B cell (primary cell): ENCODE data around the gene STARD9. TPM values are rescaled to one million over a fixed set of nuclear protein-coding genes. Genes with fewer than 3 reads are reported as not detected.

ENCODE experiments used
- ATAC-seq: fragments of 200-7000 bp; cut with Tn5 transposase; one replicate; pipeline ENCODE4 v1.10.0; 2021; ENCODE audit warnings: low read depth, mild to moderate bottlenecking, moderate number of reproducible peaks, moderate library complexity
- CTCF ChIA-PET: fragments of 350-600 bp; sonication (Branson Sonifier 250); formaldehyde crosslinking; loops from one replicate; lab custom pipeline; 2021; ENCODE audit warnings: antibody characterized with exemption, inconsistent platforms; lab: Charles Lee
- POLR2A ChIA-PET: fragments of 350-600 bp; sonication (Branson Sonifier 250); formaldehyde crosslinking; loops from one replicate; lab custom pipeline; 2021; ENCODE audit warnings: antibody characterized with exemption; lab: Charles Lee
- DNase-seq: peaks from one replicate; pipeline ENCODE4 v3.0.0; 2013
- H2AFZ ChIP-seq: 2 replicates; pipeline ENCODE4 v1.6.1; 2012; ENCODE audit warnings: mild to moderate bottlenecking, low read depth, low read length; ENCODE audit not compliant: insufficient read depth, poor library complexity, severe bottlenecking
- H3K27ac ChIP-seq, 2 donors: 1 replicate in 1 of 2; 2 replicates in 1 of 2; pipeline ENCODE4 v1.5.1; 2012 to 2013; ENCODE audit warnings: low read length in 2 of 2, mild to moderate bottlenecking in 2 of 2, moderate library complexity in 1 of 2
- H3K27me3 ChIP-seq, 4 experiments: fragments of 200-600 bp in 1 of 4; sonication (generic) in 1 of 4; replicated peaks in 1 of 4; 1 replicate in 2 of 4; 2 replicates in 2 of 4; pipeline versions ENCODE4 v1.6.1 to v1.7.0; 2013 to 2016; ENCODE audit warnings: low read length in 3 of 4, mild to moderate bottlenecking in 2 of 4, mixed read lengths in 1 of 4, moderate library complexity in 1 of 4; ENCODE audit not compliant: insufficient read depth in 4 of 4, control insufficient read depth in 3 of 4; ENCODE audit errors: control extremely low read depth in 1 of 4
- H3K36me3 ChIP-seq, 2 experiments: replicated peaks in 1 of 2; 1 replicate in 1 of 2; 2 replicates in 1 of 2; pipeline versions ENCODE4 v1.6.1 to v1.7.1; 2013; ENCODE audit warnings: low read length in 1 of 2; ENCODE audit not compliant: insufficient read depth in 2 of 2, control insufficient read depth in 1 of 2; ENCODE audit errors: control extremely low read depth in 1 of 2, extremely low read depth in 1 of 2
- H3K4me1 ChIP-seq, 2 donors: fragments of 200-600 bp in 1 of 2; sonication (generic) in 1 of 2; 1 replicate in 1 of 2; 2 replicates in 1 of 2; pipeline versions ENCODE4 v1.5.1 to v1.6.1; 2013 to 2017; ENCODE audit warnings: low read length in 2 of 2; ENCODE audit not compliant: control insufficient read depth in 2 of 2, insufficient read depth in 2 of 2
- H3K4me2 ChIP-seq: replicated peaks from 2 replicates; pipeline ENCODE3; 2012; ENCODE audit warnings: mild to moderate bottlenecking, low read depth, low read length; ENCODE audit not compliant: poor library complexity, severe bottlenecking
- H3K4me3 ChIP-seq, 5 experiments: fragments of 200-600 bp in 1 of 5; sonication (generic) in 1 of 5; 1 replicate in 3 of 5; 2 replicates in 2 of 5; pipeline versions ENCODE4 v1.5.1 to v1.7.0; 2011 to 2016; ENCODE audit warnings: low read length in 4 of 5, mild to moderate bottlenecking in 4 of 5, low read depth in 2 of 5, control low read depth in 1 of 5, moderate library complexity in 1 of 5; ENCODE audit not compliant: insufficient read depth in 1 of 5; ENCODE audit errors: control extremely low read depth in 1 of 5, extremely low read depth in 1 of 5
- H3K79me2 ChIP-seq: fragments of 200-600 bp; sonication (generic); one replicate; pipeline ENCODE4 v1.6.0; 2016; ENCODE audit warnings: low read length; ENCODE audit not compliant: control insufficient read depth, insufficient read depth
- H3K9ac ChIP-seq: fragments of 200-600 bp; sonication (generic); 2 replicates; pipeline ENCODE4 v1.6.1; 2017; ENCODE audit warnings: mild to moderate bottlenecking, low read length, moderate library complexity
- H3K9me3 ChIP-seq, 3 donors: one replicate each; pipeline versions ENCODE4 v1.6.1 to v1.7.1; 2013; ENCODE audit warnings: low read length in 2 of 3; ENCODE audit not compliant: control insufficient read depth in 2 of 3, insufficient read depth in 1 of 3; ENCODE audit errors: control extremely low read depth in 1 of 3
- H4K20me1 ChIP-seq: 2 replicates; pipeline ENCODE4 v1.6.0; 2012; ENCODE audit warnings: mild to moderate bottlenecking, low read length; ENCODE audit not compliant: insufficient read depth, control insufficient read depth, poor library complexity, severe bottlenecking
- H3K27ac Mint-ChIP-seq: one replicate; pipeline ENCODE4 v1.8.0; 2021; ENCODE audit warnings: mixed read lengths
- H3K27me3 Mint-ChIP-seq: one replicate; pipeline ENCODE4 v1.8.0; 2021; ENCODE audit warnings: mixed read lengths
- H3K4me1 Mint-ChIP-seq: one replicate; pipeline ENCODE4 v1.8.0; 2021; ENCODE audit warnings: mixed read lengths
- H3K4me3 Mint-ChIP-seq: one replicate; pipeline ENCODE4 v1.8.0; 2021; ENCODE audit warnings: mixed read lengths
- H3K9me3 Mint-ChIP-seq: one replicate; pipeline ENCODE4 v1.8.0; 2022; ENCODE audit warnings: mixed read lengths; ENCODE audit not compliant: insufficient read depth
- EZH2 ChIP-seq: IDR thresholded peaks from 2 replicates; pipeline ENCODE4 v1.6.1; 2012; ENCODE audit warnings: borderline replicate concordance, low read depth, mild to moderate bottlenecking, moderate library complexity, low read length; ENCODE audit not compliant: insufficient read depth, poor library complexity, severe bottlenecking
- WGBS: methylation state at CpG from one replicate; pipeline ENCODE4 v1.1.5; 2013; ENCODE audit warnings: missing lambda C conversion rate; ENCODE audit not compliant: insufficient coverage; 5-methylcytosine and 5-hydroxymethylcytosine counted together
- intact Hi-C: fragments of 100-400 bp; cut with micrococcal nuclease; formaldehyde crosslinking; loops from one replicate; pipeline ENCODE4 v1.10.0; 2022
- polyA plus RNA-seq: library from polyadenylated mRNA; depleted of rRNA; stranded (reverse); fragments of >200 nt; gene quantifications from 2 replicates; pipeline ENCODE4 v1.2.3, GENCODE V29; 2012
- total RNA-seq, 2 donors: library from RNA; stranded (reverse); fragments of 120-200 nt in 1 of 2; gene quantifications; 1 replicate in 1 of 2; 2 replicates in 1 of 2; pipeline versions ENCODE4 v1.2.3 to v1.2.4, GENCODE V29; 2013 to 2022
- TF ChIP-seq, protein P1 (sequence below): fragments of 200-600 bp; IDR thresholded peaks from one replicate; pipeline ENCODE4 v1.8.0; 2022; ENCODE audit warnings: antibody characterized with exemption, mild to moderate bottlenecking

The STARD9 gene
- total and polyA plus RNA-seq, 2 donors (not counting 1 experiment from before 2014, with no cell fraction given), result 5.0 to 23.1 TPM

DNA sequence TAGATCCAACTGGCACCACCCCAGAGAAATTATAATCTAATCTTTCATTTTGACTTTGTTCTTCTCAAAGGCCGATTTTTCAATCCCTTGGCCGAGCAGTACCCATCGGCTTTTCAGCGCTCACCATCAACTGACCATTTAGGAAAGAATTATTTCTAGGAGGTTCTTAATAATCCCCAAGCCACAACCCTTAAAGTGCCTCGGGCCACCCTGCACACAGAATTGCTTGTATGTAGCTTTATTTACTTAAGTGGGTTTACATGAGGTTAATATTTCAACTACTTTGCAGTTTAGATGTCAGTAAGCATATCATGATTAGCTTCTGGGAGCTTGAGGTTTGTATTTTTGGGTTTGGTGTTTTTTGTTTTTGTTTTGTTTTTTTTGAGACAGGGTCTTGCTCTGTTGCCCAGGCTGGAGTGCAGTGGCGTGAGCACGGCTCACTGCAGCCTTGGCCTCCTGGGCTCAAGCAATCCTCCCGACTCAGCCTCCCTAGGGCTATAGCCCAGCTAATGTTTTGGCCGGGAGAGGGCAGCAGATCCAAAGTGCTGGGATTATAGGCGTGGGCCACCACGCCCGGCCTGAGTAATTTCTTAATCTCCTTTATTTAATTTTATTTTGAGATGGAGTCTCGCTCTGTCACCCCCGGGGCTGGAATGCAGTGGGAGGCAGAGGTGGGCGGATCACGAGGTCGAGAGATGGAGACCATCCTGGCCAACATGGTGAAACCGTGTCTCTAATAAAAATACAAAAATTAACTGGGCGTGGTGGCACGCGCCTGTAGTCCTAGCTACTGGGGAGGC lies 162.3 kb downstream of the STARD9 start:
- Histone ChIP-seq H3K4me2 (peak overlapping the region; percentile 87), H3K4me3 (peak overlapping the region; percentile 34 to 80 (median 66)), H3K9ac (peak overlapping the region; percentile 95), H2AFZ (peak overlapping the region; percentile 89), H3K36me3 (peaks cover 2 to 14% of the 10 kb centered on the region in 2 experiments), H3K9me3 (no peaks in the 10 kb centered on the region), H3K4me1 (peaks cover 9 to 18% of the 10 kb centered on the region in 2 donors), H3K27ac (peak overlapping the region; percentile 55 to 86), H3K79me2 (peaks cover 16% of the 10 kb centered on the region), H4K20me1 (no peaks in the 10 kb centered on the region), H3K27me3 (no peaks in the 10 kb centered on the region)
- Mint-ChIP-seq H3K27me3 (no peaks in the 10 kb centered on the region), H3K9me3 (no peaks in the 10 kb centered on the region), H3K4me1 (peaks cover 12% of the 10 kb centered on the region), H3K4me3 (peak overlapping the region; percentile 84), H3K27ac (peak overlapping the region; percentile 71)
- intact Hi-C loops, result loop anchor here (1.0 to 10.0 kb wide), 6 partner anchors 163 to 757 kb away; partner anchors contain the start of genes CCNDBP1, LCMT2, STARD9 and TP53BP1
- WGBS, result 97% methylated on average over 12 of the region's 21 CpGs
- DNase-seq (no peak), ATAC-seq (no peak)
- TF ChIP-seq, protein P1, sequence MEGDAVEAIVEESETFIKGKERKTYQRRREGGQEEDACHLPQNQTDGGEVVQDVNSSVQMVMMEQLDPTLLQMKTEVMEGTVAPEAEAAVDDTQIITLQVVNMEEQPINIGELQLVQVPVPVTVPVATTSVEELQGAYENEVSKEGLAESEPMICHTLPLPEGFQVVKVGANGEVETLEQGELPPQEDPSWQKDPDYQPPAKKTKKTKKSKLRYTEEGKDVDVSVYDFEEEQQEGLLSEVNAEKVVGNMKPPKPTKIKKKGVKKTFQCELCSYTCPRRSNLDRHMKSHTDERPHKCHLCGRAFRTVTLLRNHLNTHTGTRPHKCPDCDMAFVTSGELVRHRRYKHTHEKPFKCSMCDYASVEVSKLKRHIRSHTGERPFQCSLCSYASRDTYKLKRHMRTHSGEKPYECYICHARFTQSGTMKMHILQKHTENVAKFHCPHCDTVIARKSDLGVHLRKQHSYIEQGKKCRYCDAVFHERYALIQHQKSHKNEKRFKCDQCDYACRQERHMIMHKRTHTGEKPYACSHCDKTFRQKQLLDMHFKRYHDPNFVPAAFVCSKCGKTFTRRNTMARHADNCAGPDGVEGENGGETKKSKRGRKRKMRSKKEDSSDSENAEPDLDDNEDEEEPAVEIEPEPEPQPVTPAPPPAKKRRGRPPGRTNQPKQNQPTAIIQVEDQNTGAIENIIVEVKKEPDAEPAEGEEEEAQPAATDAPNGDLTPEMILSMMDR, result no peak
- TF ChIP-seq EZH2, result no peak
- POLR2A ChIA-PET, result interaction anchor here (0.6 kb wide), 1 partner anchor 581 kb away, joined by 7 read pairs; no protein-coding TSS in a partner anchor
- CTCF ChIA-PET, result interaction anchor here (1.0 kb wide), 2 partner anchors 11 to 189 kb away, joined by 3 to 4 read pairs; no protein-coding TSS in a partner anchor

DNA sequence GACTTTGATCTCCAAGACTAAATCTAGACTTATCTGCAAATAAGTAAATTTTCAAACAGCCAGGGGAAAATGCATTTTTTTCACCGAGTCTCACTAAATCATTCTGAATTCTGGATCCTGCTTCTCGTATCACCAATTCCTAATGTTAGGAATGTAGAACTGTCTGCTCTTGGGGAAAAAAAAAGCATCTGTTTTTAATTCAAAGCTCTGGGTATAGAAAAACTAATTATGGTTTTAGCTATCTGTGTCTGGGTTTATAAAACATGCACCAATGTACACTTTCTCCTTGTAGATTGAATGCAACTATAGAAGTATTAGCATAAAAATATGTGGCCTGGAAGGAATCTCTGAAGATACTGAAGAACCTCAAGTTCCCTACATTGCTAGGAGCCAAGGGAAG lies 166.3 kb downstream of the STARD9 start:
- no peak overlapping the region for H2AFZ ChIP-seq
- ATAC-seq, result no peak
- no peaks in the 10 kb centered on the region for H3K27me3 ChIP-seq
- H3K27ac Mint-ChIP-seq, result no peak overlapping the region
- peaks cover 6% of the 10 kb centered on the region for H3K4me1 Mint-ChIP-seq
- H3K4me1 ChIP-seq, result peaks cover 5 to 8% of the 10 kb centered on the region in 2 donors
- H3K4me3 Mint-ChIP-seq, result no peak overlapping the region
- WGBS, result no CpG with 5 or more reads among the region's 2 CpGs
- no peaks in the 10 kb centered on the region for H3K27me3 Mint-ChIP-seq
- ChIA-PET CTCF (no interaction called here), POLR2A (no interaction called here)
- no peak for DNase-seq
- peaks cover 7% of the 10 kb centered on the region for H3K79me2 ChIP-seq
- H4K20me1 ChIP-seq, result no peaks in the 10 kb centered on the region
- no peaks in the 10 kb centered on the region for H3K9me3 Mint-ChIP-seq
- no peak overlapping the region for H3K4me2 ChIP-seq
- no peak for TF ChIP-seq EZH2
- TF ChIP-seq, protein P1, result no peak
- intact Hi-C loops, result no loop called here
- no peak overlapping the region for H3K27ac ChIP-seq
- no peak overlapping the region for H3K9ac ChIP-seq
- no peaks in the 10 kb centered on the region for H3K9me3 ChIP-seq
- peaks cover 3 to 6% of the 10 kb centered on the region in 2 experiments for H3K36me3 ChIP-seq
- H3K4me3 ChIP-seq, result no peak overlapping the region
